Right lobe of liver (tissue), 6 donors: ENCODE measurements around the gene LYPD6B. TPM values are rescaled to one million over a fixed set of nuclear protein-coding genes. Genes with fewer than 3 reads are reported as not detected.

Experiments used
- ATAC-seq, 4 donors: fragments of 200-7000 bp; cut with Tn5 transposase; one replicate each; pipeline ENCODE4 v1.9.1; 2020; ENCODE audit warnings: mild to moderate bottlenecking in 4 of 4, moderate library complexity in 4 of 4
- DNase-seq, 3 donors: peaks; one replicate each; pipeline ENCODE4 v3.0.0-alpha.2; 2020
- H3K27ac ChIP-seq, 3 donors: fragments of 200-600 bp; one replicate each; pipeline ENCODE4 v1.8.0; 2022
- H3K27me3 ChIP-seq, 2 donors: fragments of 200-600 bp; one replicate each; pipeline ENCODE4 v1.8.0; 2022
- H3K36me3 ChIP-seq, 4 donors: fragments of 200-600 bp; sonication (generic) in 1 of 4; one replicate each; pipeline versions ENCODE4 v1.5.1 to v1.8.0; 2017 to 2022; ENCODE audit warnings: control low read depth in 1 of 4
- H3K4me1 ChIP-seq, 4 donors: fragments of 200-600 bp; sonication (generic) in 1 of 4; one replicate each; pipeline versions ENCODE4 v1.5.1 to v1.8.0; 2017 to 2022; ENCODE audit warnings: control low read depth in 1 of 4
- H3K4me3 ChIP-seq, 3 donors: fragments of 200-600 bp; one replicate each; pipeline ENCODE4 v1.8.0; 2022
- H3K9me3 ChIP-seq, 4 donors: fragments of 200-600 bp; sonication (generic) in 1 of 4; one replicate each; pipeline versions ENCODE4 v1.5.1 to v1.8.0; 2017 to 2022; ENCODE audit warnings: control low read depth in 1 of 4
- CTCF ChIP-seq, 4 donors: fragments of 200-600 bp in 3 of 4; fragments of 450-650 bp in 1 of 4; IDR thresholded peaks; one replicate each; pipeline versions ENCODE4 v1.5.1 to v1.8.0; 2016 to 2022; ENCODE audit warnings: antibody characterized with exemption in 4 of 4, mild to moderate bottlenecking in 2 of 4
- POLR2A ChIP-seq: fragments of 450-650 bp; IDR thresholded peaks from one replicate; pipeline ENCODE4 v1.6.1; 2017; ENCODE audit warnings: antibody characterized with exemption, mild to moderate bottlenecking
- WGBS: methylation state at CpG from one replicate; pipeline ENCODE4 v1.1.6; 2018; ENCODE audit warnings: low coverage, low lambda C conversion rate; ENCODE audit not compliant: insufficient coverage; ENCODE audit errors: missing lambda C conversion rate; 5-methylcytosine and 5-hydroxymethylcytosine counted together
- intact Hi-C, 2 donors: fragments of 100-400 bp; cut with DNase I; formaldehyde crosslinking; loops; one replicate each; pipeline versions ENCODE4 v1.11.2 to v1.14.1; 2022
- total RNA-seq, 6 experiments: library from RNA; depleted of rRNA in 2 of 6; stranded (reverse); fragments of >200 nt in 2 of 6; fragmentation: NEBNext Ultra II Directional in 3 of 6; extraction: Animal tissue kit (Norgen Biotek cat#: 25700) in 3 of 6; gene quantifications; one replicate each; pipeline versions ENCODE4 v1.1.0 to v1.2.4, GENCODE V29; 2016 to 2023
- donor health status: DM: no; HTN: yes; CAD: no.
- donor health status: DM: no; HTN: no; CAD: no.
- donor health status: DM: no; HTN: no; CAD: no.
- donor health status: DM: no; HTN: yes; CAD: no.
- donor health status: DM: no; HTN: yes; CAD: no.

Gene LYPD6B
- total RNA-seq, 6 experiments from 2014 or later: 0.30 to 0.31 TPM; not detected in 4

GRCh38 chr2:149170911-149171310 lies 132.4 kb downstream of the LYPD6B start:
- no peaks in the 10 kb centered on the region for H3K4me1 ChIP-seq
- DNase-seq (no peak), ATAC-seq (no peak)
- WGBS: 23% methylated on average over 3 of the region's 3 CpGs
- intact Hi-C loops: no loop called here
- no peaks in the 10 kb centered on the region for H3K9me3 ChIP-seq
- no peaks in the 10 kb centered on the region for H3K36me3 ChIP-seq
- H3K27ac ChIP-seq: no peak overlapping the region
- H3K27me3 ChIP-seq: no peaks in the 10 kb centered on the region
- TF ChIP-seq CTCF (IDR thresholded peaks at IDR 0.05): no peak
- no peak for TF ChIP-seq POLR2A
- H3K4me3 ChIP-seq: no peak overlapping the region

- Histone ChIP-seq H3K9me3 (no peaks in the 10 kb centered on the region), H3K36me3 (no peaks in the 10 kb centered on the region), H3K4me3 (no peak overlapping the region), H3K4me1 (no peaks in the 10 kb centered on the region), H3K27ac (no peak overlapping the region), H3K27me3 (no peaks in the 10 kb centered on the region)
- DNase-seq (no peak), ATAC-seq (no peak)
- 48% methylated on average over 3 of the region's 3 CpGs for WGBS
- intact Hi-C loops: no loop called here
- TF ChIP-seq CTCF (IDR thresholded peaks at IDR 0.05): no peak
- no peak for TF ChIP-seq POLR2A
Observed at GRCh38 chr2:149173220-149173619, 134.7 kb downstream of the LYPD6B start.

DNA sequence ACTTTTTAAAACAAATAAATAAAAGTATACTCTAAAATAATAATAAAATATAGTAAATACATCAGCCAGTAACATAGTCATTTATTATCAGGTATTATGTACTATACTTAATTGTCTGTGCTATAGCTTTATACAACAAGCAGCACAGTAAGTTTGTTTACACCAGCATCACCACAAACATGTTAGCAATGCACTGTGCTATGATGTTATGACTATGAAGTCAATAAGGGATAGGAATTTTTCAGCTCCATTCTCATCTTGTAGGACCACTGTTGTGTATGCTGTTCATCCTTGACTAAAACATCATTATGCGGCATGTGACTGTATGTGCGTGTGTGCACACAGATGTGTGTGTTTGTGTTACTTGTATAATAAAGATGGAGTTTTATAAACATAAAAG lies 137.5 kb downstream of the LYPD6B start:
- no peak overlapping the region for H3K4me3 ChIP-seq
- DNase-seq (no peak), ATAC-seq (no peak)
- no peak for TF ChIP-seq CTCF (IDR thresholded peaks at IDR 0.05)
- TF ChIP-seq POLR2A: no peak
- no peaks in the 10 kb centered on the region for H3K4me1 ChIP-seq
- intact Hi-C loops: no loop called here
- WGBS: 81% methylated on average over 2 of the region's 2 CpGs
- H3K27ac ChIP-seq: no peak overlapping the region
- H3K36me3 ChIP-seq: no peaks in the 10 kb centered on the region
- no peaks in the 10 kb centered on the region for H3K27me3 ChIP-seq
- H3K9me3 ChIP-seq: no peaks in the 10 kb centered on the region

GRCh38 chr2:149178612-149179011 lies 140.1 kb downstream of the LYPD6B start:
- Histone ChIP-seq H3K4me1 (no peaks in the 10 kb centered on the region), H3K9me3 (no peaks in the 10 kb centered on the region), H3K36me3 (no peaks in the 10 kb centered on the region), H3K4me3 (no peak overlapping the region), H3K27ac (no peak overlapping the region), H3K27me3 (no peaks in the 10 kb centered on the region)
- ATAC-seq (no peak), DNase-seq (no peak)
- 82% methylated on average over 5 of the region's 5 CpGs for WGBS
- intact Hi-C loops: no loop called here
- TF ChIP-seq POLR2A (no peak), CTCF (IDR thresholded peaks at IDR 0.05) (no peak)
